Subcutaneous adipose tissue (tissue), 4 donors: Measurements from ENCODE around the gene S100A3. TPM values are rescaled to one million over a fixed set of nuclear protein-coding genes. Genes with fewer than 3 reads are reported as not detected.

Experiments used
- CTCF ChIP-seq: fragments of 450-650 bp; IDR thresholded peaks from one replicate; pipeline ENCODE4 v1.5.1; 2016; ENCODE audit warnings: low read depth, mild to moderate bottlenecking, control low read depth, antibody characterized with exemption, moderate library complexity
- total RNA-seq, 4 donors: library from RNA; depleted of rRNA; stranded (reverse); fragments of >200 nt; gene quantifications; one replicate each; pipeline ENCODE4 v1.1.0, GENCODE V29; 2016

The S100A3 gene
- total RNA-seq, 4 donors from 2014 or later: 2.6 to 8.3 (median 3.1) TPM

- no peak for TF ChIP-seq CTCF
Observed at GRCh38 chr1:153556348-153556747, 7.3 kb upstream of the S100A3 start.

- no peak for TF ChIP-seq CTCF
Observed at GRCh38 chr1:153553830-153554541, 4.9 kb upstream of the S100A3 start.

GRCh38 chr1:153553096-153553495 lies 4.0 kb upstream of the S100A3 start:
- no peak for TF ChIP-seq CTCF

GRCh38 chr1:153552335-153552734 lies 3.3 kb upstream of the S100A3 start:
- no peak for TF ChIP-seq CTCF

- TF ChIP-seq CTCF: no peak
Observed at GRCh38 chr1:153550827-153551500, 1.9 kb upstream of the S100A3 start.

- no peak for TF ChIP-seq CTCF
Observed at GRCh38 chr1:153550398-153550758, 1.3 kb upstream of the S100A3 start.

GRCh38 chr1:153549741-153550397 lies 811 bp upstream of the S100A3 start:
- TF ChIP-seq CTCF: no peak
